Osteocyte (in vitro differentiated cells): ENCODE measurements around the gene C17orf78. TPM values are rescaled to one million over a fixed set of nuclear protein-coding genes. Genes with fewer than 3 reads are reported as not detected.
"Not testable (repeated sequence)": the region's sequence is repeated elsewhere in the genome, so short reads cannot be mapped to it uniquely, and the experiment has no call there.

Source experiments
- DNase-seq: peaks from one replicate; pipeline ENCODE4 v3.0.0; 2021; ENCODE audit warnings: mixed read lengths; ENCODE audit not compliant: unreplicated experiment; ENCODE audit errors: extremely low spot score
- H3K27ac Mint-ChIP-seq: one replicate; pipeline ENCODE4 v1.8.0; 2021; ENCODE audit warnings: mild to moderate bottlenecking, mixed read lengths; ENCODE audit not compliant: unreplicated experiment
- H3K27me3 Mint-ChIP-seq: one replicate; pipeline ENCODE4 v1.8.0; 2021; ENCODE audit warnings: mixed read lengths; ENCODE audit not compliant: unreplicated experiment
- H3K36me3 Mint-ChIP-seq: one replicate; pipeline ENCODE4 v1.8.0; 2021; ENCODE audit warnings: mixed read lengths; ENCODE audit not compliant: unreplicated experiment
- H3K4me1 Mint-ChIP-seq: one replicate; pipeline ENCODE4 v1.8.0; 2021; ENCODE audit warnings: mixed read lengths; ENCODE audit not compliant: unreplicated experiment
- H3K4me3 Mint-ChIP-seq: one replicate; pipeline ENCODE4 v1.8.0; 2021; ENCODE audit warnings: mild to moderate bottlenecking, moderate library complexity, mixed read lengths; ENCODE audit not compliant: unreplicated experiment
- H3K9me3 Mint-ChIP-seq: one replicate; pipeline ENCODE4 v1.8.0; 2021; ENCODE audit warnings: mixed read lengths; ENCODE audit not compliant: unreplicated experiment
- CTCF ChIP-seq: fragments of 200-600 bp; sonication (generic); IDR thresholded peaks from 2 replicates; pipeline ENCODE4 v1.5.0; 2021; ENCODE audit warnings: antibody characterized with exemption, mild to moderate bottlenecking, moderate library complexity
- total RNA-seq: library from RNA; stranded (reverse); gene quantifications from 2 replicates; pipeline ENCODE4 v1.2.1, GENCODE V29; 2021

C17orf78 gene
- total RNA-seq, 1 donor from 2014 or later, result not detected

DNA sequence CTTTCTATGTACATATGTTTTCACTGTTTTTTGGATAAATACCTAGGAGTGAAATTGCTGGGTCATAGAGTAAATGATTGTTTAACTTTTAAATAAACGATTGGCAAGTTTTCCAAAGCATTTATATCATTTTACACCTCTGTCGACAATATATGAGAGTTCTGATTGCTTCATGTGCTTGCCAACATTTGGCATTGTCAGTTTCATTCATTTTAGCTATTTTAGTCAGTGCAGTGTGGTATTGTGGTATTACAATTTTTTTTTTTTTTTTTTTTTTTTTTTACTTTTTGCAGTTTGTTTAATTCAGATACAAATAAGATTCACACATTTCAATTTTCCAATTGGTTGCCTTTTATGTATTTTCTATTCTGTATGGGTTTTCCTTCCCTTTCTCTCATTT, 56.9 kb downstream of the C17orf78 start:
- H3K27me3 Mint-ChIP-seq, result no peaks in the 10 kb centered on the region
- peaks cover 7% of the 10 kb centered on the region for H3K4me1 Mint-ChIP-seq
- no peaks in the 10 kb centered on the region for H3K9me3 Mint-ChIP-seq
- H3K4me3 Mint-ChIP-seq, result no peak overlapping the region
- TF ChIP-seq CTCF, result no peak
- peaks cover 34% of the 10 kb centered on the region for H3K36me3 Mint-ChIP-seq
- DNase-seq, result no peak
- H3K27ac Mint-ChIP-seq, result no peak overlapping the region

DNA sequence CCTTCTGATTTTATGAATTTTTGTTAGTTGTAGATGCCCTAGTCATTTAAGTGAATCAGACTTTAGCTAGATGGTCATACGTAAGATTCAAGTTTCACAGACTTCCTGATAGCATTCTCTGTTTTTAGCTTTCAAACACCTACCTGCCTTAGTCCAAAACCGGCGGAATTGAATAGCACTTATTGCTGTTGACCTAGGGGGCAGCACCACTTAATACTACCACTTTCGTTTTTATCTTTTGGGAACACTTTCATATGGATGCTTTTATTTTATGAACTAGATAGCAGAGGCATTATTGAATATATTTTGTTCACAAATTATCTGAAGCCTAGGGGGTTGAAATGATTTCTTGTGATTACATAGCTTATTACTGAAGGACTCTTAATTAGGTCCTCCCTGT, 62.4 kb downstream of the C17orf78 start:
- H3K4me3 Mint-ChIP-seq, result no peak overlapping the region
- no peak overlapping the region for H3K27ac Mint-ChIP-seq
- H3K9me3 Mint-ChIP-seq, result no peaks in the 10 kb centered on the region
- DNase-seq, result no peak
- peaks cover 45% of the 10 kb centered on the region for H3K36me3 Mint-ChIP-seq
- no peaks in the 10 kb centered on the region for H3K4me1 Mint-ChIP-seq
- TF ChIP-seq CTCF, result peak; percentile 33
- H3K27me3 Mint-ChIP-seq, result no peaks in the 10 kb centered on the region

DNA sequence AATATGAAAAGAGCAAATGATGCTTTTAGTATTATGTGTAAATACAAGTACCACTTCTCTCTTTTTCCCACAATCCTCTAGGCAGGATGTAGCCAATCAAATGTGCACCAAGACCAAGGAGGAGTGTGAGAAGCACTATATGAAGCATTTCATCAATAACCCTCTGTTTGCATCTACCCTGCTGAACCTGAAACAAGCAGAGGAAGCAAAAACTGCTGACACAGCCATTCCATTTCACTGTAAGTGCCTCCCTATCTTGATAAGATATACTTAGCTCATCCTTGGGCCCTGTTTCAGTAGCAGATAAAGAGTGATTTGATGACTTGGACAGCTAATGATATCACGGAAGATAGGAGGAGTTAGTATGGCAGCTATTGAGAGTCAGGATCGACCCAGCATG, 64.6 kb downstream of the C17orf78 start:
- H3K27ac Mint-ChIP-seq, result no peak overlapping the region
- H3K27me3 Mint-ChIP-seq, result no peaks in the 10 kb centered on the region
- no peaks in the 10 kb centered on the region for H3K9me3 Mint-ChIP-seq
- no peak for DNase-seq
- no peak for TF ChIP-seq CTCF
- H3K4me3 Mint-ChIP-seq, result no peak overlapping the region
- peaks cover 43% of the 10 kb centered on the region for H3K36me3 Mint-ChIP-seq
- no peaks in the 10 kb centered on the region for H3K4me1 Mint-ChIP-seq

DNA sequence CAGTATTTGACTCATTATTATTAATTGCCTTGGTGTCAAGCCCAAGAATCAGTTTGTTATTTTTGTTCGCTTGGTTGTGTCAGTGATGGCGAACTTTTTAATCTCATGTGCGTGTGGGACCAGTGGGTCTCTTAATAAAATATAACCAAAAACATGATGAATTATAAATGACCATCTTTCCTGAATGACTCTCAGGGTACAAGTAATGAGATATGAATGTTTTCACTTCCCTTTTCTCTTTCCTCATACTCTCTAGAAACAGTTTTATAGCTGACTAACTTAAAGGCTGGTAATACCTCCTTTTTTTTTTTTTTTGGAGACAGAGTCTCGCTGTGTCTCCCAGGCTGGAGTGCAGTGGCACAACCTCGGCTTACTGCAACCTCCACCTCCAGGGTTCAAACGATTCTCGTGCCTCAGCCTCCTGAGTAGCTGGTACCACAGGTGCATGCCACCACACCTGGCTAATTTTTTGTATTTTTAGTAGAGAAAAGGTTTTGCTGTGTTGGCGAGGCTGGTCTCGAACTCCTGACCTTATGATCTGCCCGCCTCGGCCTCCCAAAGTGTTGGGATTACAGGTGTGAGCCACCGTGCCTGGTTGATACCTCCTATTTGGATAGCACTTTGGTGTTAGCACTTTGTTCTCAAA, 65.7 kb downstream of the C17orf78 start:
- not testable (repeated sequence) for H3K27me3 Mint-ChIP-seq, H3K4me1 Mint-ChIP-seq, H3K4me3 Mint-ChIP-seq, H3K27ac Mint-ChIP-seq, DNase-seq, H3K9me3 Mint-ChIP-seq
- peaks cover 43% of the 10 kb centered on the region for H3K36me3 Mint-ChIP-seq

Other genes with a start within 250 kb of the C17orf78 start
- 63.5 and 63.8 TPM in 2 replicates for gene ACACA, start 30.9 kb downstream of the C17orf78 start, total RNA-seq
- 20.2 and 20.4 TPM in 2 replicates for gene TADA2A, start 30.9 kb downstream of the C17orf78 start, total RNA-seq
- gene DUSP14, start 113.9 kb downstream of the C17orf78 start, total RNA-seq, result 34.4 and 35.7 TPM in 2 replicates
- gene SYNRG, start 233.4 kb downstream of the C17orf78 start, total RNA-seq, result 49.7 and 51.9 TPM in 2 replicates